Hematopoietic multipotent progenitor cell treated with erythropoietin and hydrocortisone succinate and interleukin-3 and kit ligand, for 8 days (in vitro differentiated cells): ENCODE data around the gene ELP5.

Experiments
- DNase-seq: peaks from one replicate; pipeline ENCODE4 v3.0.0-alpha.2; 2015

The ELP5 gene

GRCh38 chr17:7258731-7259554, 6.9 kb downstream of the ELP5 start:
- peak; percentile 63 for DNase-seq

DNA sequence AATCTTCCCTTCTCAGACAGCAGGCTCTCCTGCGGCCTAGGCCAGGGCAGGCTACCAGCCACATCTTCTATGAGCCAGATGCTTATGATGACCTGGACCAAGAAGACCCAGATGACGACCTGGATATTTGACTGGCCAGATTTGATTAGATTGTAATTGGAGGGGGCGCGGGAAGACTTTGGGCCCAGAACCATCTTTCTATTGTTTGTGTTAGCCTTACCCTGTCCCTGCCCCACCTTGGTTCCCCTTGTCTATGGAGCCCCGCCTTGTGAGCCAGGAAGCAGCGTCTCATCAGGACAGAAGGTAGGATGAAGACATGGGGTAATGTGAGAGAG, 7.5 kb downstream of the ELP5 start:
- DNase-seq, result no peak

GRCh38 chr17:7260151-7260550, 8.1 kb downstream of the ELP5 start:
- DNase-seq, result no peak

DNA sequence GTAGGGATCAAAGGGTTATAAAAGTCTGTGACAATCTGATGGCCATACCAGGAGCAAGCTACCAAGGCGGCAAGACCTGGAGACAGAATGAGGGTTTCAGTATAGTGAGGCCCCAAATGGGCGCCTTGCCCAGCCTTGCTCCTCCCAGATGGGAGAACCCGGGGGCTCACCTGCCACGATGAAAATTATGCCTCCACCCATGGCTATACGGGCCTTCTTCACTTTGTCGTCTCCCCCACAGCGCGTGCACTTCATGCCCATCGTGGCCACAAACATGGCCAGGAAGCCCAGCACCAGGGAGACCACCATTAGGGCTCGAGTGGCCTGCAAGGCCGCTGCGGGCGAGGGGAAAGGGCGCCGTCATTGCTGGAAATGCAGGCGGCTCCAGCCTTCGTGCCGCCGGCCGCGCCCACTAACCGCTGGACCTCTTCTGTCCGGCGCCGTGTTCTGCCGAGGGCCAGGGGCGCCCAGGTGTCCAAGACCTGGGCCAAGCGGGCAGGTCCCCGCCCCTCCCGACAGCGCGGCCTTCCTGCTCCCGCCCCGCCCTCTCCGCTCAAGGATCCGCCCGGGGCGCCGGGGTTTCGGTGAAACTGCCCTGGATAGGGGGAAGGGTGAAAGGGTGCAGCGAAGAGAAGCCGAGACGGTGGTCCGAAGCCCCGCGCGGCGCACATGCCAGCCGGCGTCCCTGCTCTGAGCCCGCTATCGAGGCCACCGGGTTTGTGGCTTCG, 8.8 kb downstream of the ELP5 start:
- peak; percentile 58 for DNase-seq

GRCh38 chr17:7261379-7262191, 9.6 kb downstream of the ELP5 start:
- DNase-seq, result peak; percentile 14

DNA sequence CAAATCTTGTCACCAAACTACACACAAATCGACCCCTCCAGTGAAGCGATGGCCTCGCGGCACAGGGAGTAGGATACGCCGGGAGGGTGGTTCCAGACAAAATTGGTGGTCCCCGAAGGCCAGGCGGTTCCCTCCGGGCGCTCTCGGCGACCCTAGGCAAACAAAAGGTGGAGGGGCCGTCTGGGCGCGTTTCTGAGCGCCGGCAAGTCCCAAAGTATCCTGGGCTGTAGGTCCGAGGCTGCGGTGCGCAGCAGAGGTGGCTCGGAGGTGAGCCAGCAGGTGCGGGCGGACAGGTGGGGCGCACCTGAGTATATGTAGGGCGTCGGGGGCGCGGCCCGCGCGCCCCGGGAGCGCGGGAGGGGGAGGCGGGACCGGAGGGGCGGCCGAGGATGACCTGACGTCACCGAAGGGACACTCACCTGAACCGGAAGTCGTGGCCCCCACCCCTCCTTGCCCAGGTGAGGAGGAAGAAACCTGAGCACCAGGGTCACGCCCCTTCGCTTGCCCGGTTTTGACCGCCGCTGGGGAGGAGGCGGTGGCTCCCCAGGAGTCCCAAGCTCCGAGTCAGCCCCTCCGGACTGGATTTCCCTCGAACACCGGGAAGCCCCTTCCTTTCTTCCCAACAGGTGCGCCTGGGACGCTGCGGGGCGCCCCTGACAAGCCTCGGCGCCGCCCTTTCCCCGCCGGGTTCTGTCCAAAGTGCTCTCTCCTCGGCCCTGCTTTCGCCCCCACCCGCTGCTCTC, 10.3 kb downstream of the ELP5 start, which contains the start of gene CLDN7:
TSS of gene CLDN7 (minus strand) at position 287 of the 743 bp plus-strand sequence. CDS start 435 bp downstream, outside the sequence.
- no peak for DNase-seq

DNA sequence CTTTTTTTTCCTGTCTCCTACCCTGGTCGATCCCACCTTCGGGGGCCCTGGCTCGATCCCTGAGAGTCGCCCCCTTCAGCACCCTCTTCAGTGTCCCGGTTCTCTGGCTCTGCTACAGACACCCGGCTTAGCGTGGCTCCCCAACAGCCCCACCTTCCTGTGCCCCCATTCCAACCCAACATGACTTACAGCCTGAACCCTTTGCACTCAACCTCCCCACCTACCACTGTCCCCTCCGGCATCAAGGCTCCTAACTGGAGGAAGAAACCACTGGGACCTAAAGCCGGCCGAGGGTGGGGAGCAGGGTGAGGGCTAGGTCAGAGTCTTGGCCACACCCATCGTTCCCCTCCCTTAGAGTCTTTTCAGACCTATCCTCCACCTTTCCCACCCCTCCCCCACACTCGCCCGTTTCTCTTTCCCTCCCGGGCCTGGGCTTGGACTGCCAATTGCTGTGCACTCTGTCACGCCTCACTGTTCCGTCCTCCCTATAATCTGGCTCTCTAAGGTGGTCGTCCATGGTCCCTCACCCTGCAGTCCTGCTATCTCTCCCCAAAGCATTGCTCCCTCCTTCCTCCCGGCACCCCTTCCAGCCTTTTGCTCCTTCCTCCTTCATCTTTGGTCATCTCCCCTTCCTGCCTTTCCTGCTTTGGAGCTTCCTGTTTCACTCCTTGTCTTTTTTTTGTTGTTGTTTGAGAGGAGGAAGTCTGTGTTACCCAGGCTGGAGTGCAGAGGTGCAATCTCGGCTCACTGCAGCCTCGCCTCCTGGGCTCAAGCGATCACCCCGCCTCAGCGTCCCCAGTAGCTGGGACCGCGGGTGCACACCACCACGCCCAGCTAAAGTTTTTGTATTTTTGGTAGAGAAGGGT, 11.2 kb downstream of the ELP5 start:
- peak; percentile 35 for DNase-seq

DNA sequence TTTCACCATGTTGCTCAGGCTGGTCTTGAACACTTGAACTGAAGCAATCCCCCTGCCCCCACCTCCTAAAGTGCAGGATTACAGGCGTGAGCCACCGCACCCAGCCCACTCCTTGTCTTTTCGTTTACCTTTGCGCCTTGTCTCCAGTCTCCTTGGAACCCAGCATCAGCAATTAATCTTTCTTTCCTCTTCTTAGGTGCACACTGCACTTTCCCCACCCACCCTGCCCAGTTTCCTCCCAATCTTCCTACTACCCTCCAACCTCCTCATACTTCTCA, 11.7 kb downstream of the ELP5 start:
- no peak for DNase-seq

DNA sequence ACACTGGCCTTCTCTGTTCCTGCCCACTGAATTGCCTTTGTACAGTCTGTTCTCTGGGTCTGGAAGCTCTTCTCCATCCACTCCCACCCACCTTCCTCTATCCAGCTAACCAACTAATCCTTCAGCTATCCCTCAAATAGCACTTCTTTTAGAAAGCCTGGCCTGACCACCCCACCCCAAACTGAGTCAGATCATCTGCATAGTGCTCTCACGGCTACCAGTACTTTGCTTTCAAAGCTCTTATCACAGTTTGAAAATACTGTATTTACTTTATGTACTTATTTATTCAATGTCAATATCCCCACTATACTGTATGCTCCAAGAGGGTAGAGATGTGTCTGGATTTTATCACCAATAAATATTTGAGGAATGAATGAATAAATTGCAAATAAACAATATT, 14.8 kb downstream of the ELP5 start:
- no peak for DNase-seq

DNA sequence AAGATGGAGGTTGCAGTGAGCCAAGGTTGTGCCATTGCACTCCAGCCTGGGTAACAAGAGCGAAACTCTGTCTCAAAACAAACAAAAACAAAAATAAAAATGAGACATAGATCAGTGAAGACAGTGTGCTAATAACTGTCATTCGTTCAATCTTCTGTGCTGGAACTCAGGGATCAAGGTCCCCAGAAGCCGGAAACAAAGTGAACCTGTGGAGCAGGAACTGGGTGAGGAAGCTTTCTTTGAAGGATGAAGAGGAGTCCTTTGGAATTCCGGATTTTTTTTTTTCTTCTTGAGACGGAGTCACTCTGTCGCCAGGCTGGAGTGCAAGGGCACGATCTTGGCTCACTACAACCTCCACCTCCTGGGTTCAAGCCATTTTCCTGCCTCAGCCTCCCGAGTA, 27.4 kb downstream of the ELP5 start:
- DNase-seq, result no peak

- peak; percentile 91 for DNase-seq
Observed at GRCh38 chr17:7280519-7281073, 28.6 kb downstream of the ELP5 start.

GRCh38 chr17:7281074-7281952, 29.3 kb downstream of the ELP5 start, which contains the start of gene SLC2A4:
TSS of gene SLC2A4 (plus strand) at chr17:7281718. CDS start at chr17:7281935, 217 bp downstream.
- DNase-seq, result peak; percentile 97

DNA sequence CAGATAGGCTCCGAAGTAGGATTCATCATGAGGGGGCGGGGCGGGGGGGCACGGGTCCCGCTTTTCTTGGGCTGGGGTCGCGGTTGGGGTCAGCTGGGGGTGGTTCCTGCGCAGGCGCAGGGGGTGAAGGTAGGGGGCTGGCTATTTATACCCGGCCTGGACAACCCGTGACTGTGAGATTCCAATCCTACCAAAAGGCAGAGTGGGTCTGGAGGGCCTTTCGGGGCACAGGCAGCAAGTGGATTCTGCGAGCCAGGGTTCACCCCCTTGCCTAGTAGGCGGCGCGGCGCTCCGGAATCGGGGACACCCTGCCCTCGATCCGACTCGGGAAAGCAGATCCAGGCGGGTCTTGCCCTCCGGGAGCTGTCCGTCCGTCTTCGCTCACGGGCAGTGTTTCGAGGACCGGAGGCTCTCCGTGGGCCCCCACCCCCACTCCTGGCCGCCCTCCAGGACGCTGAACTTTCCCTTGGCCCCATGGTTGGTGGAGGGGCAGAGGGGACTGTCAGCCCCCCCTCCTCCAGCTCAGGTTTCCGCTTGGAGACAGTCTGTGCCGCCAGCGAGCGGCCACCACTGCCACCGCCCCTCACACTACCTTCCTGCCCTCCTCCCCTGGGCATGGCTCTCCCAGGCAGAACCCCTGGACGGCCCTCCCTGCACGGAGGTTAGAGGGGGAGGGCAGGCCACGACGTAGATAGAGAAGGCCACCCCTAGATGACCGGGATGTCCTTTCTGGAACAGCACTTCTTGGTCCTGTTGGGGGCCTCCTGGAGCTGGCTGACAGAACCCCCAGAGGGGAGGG, 30.1 kb downstream of the ELP5 start:
- peak; percentile 6 for DNase-seq

DNA sequence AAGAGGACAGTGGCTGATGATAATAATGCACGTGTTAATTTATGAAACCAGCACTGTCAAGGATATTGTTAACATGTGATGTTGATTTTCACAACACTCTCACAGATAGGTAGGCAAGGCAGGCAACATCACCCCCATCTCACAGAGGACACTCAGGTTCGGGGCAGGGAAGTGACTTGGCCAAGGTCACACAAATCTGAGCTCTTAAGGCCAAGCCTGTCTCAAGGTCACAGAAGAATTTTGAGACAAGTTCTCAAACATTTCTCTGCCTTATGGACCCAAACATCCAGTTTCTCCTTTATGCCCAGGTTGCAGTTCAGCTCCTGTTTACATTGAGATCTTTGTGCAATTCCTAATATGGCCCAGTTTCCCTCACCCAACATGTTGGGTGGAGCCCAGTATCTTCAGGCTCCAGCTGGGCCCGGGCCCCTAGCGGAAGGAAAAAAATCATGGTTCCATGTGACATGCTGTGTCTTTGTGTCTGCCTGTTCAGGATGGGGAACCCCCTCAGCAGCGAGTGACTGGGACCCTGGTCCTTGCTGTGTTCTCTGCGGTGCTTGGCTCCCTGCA, 30.8 kb downstream of the ELP5 start:
- peak; percentile 90 for DNase-seq

DNA sequence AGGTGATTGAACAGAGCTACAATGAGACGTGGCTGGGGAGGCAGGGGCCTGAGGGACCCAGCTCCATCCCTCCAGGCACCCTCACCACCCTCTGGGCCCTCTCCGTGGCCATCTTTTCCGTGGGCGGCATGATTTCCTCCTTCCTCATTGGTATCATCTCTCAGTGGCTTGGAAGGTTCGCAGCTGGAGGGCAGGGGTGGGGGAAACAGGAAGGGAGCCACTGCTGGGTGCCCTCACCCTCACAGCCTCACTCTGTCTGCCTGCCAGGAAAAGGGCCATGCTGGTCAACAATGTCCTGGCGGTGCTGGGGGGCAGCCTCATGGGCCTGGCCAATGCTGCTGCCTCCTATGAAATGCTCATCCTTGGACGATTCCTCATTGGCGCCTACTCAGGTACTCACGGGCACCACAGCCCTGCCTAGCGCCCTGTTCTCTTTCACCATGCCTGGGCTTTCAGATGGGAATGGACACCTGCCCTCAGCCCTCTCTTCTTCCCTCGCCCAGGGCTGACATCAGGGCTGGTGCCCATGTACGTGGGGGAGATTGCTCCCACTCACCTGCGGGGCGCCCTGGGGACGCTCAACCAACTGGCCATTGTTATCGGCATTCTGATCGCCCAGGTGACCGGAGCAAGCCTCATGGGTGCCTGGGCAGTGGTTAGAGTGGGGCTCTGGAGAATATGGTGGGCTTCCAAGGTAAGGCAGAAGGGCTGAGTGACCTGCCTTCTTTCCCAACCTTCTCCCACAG, 31.6 kb downstream of the ELP5 start:
- no peak for DNase-seq

DNA sequence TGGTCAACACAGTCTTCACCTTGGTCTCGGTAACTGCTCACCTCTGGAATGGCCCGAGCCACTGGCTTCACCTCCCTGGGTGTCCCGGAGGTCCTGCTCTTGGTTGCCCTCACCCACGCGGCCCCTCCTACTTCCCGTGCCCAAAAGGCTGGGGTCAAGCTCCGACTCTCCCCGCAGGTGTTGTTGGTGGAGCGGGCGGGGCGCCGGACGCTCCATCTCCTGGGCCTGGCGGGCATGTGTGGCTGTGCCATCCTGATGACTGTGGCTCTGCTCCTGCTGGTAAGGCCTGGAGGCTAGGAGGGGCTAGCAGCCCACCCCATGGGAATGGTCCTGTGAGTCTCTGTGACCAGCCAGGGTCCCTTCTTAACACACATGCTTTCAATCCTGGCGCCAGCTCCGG, 32.9 kb downstream of the ELP5 start:
- DNase-seq, result no peak

GRCh38 chr17:7285679-7286078, 33.7 kb downstream of the ELP5 start:
- DNase-seq, result no peak

DNA sequence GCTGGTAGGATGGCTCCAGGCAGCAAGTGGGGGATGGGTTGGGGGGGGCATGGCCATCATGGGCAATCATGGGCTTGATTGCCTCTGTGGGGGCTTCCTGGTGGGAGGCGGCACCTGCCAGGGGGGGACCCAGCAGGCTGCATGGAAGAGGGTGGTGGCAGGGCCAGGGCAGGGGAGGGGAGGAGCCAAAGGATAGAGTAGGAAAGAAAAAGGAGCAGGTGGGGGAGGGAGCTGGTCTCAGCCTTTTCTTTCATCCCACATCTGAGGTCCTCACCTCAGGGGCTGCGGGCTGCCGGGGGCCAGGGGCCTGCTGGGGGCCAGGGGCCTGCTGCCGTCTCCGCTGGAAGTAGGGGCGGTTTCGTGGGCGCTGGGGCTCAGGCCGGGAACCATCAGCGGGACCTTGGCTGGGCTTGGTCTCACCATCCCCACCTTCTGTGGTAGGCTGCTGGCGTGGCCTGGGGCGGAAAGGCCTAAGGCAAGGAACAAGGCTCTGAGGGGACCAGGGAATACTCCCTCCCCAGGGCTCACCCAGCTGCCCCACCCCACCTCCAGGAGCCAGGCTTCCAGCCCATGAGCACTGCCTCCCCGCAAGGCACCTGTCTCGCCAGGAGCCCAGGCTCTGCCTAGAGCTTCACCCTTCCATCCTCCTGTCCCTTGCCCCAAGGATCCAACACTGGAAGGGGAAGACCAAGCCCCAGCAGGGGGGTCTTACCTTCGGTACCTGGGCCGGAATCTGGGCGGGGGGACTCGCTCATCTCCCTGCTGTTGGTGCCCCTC, 37.4 kb downstream of the ELP5 start:
- DNase-seq, result no peak
